PC-9 (cell line): ENCODE data around the gene GFRA1. TPM values are rescaled to one million over a fixed set of nuclear protein-coding genes. Genes with fewer than 3 reads are reported as not detected.

ENCODE experiments used
- BruUV-seq: library from RNA; stranded (reverse); fragments of 400-500 nt; replicated peaks from 2 replicates; lab custom pipeline; 2021; lab: Mats Ljungman, UMichigan
- CTCF ChIA-PET: fragments of 300-600 bp; sonication (Branson Sonifier 250); formaldehyde crosslinking; loops from one replicate; lab custom pipeline; 2022; ENCODE audit warnings: antibody characterized with exemption; lab: Charles Lee
- POLR2A ChIA-PET: fragments of 300-600 bp; sonication (Branson Sonifier 250); formaldehyde crosslinking; loops from one replicate; lab custom pipeline; 2022; ENCODE audit warnings: antibody characterized with exemption; ENCODE audit not compliant: unreplicated experiment; lab: Charles Lee
- DNase-seq, 2 experiments: peaks; one replicate each; pipeline versions ENCODE4 v3.0.0 to v3.0.0-alpha.2; 2015 to 2022; ENCODE audit warnings: mixed read lengths in 1 of 2
- H2AFZ ChIP-seq: fragments of 200-600 bp; sonication (generic); 2 replicates; pipeline ENCODE4 v1.8.1; 2017; ENCODE audit warnings: antibody characterized with exemption
- H3F3A ChIP-seq: fragments of 200-600 bp; sonication (generic); 2 replicates; pipeline ENCODE4 v1.8.1; 2017; ENCODE audit warnings: antibody characterized with exemption, mild to moderate bottlenecking, low read depth; ENCODE audit not compliant: insufficient read depth
- H3K27ac ChIP-seq: fragments of 200-600 bp; sonication (generic); 2 replicates; pipeline ENCODE4 v1.6.1; 2016; ENCODE audit warnings: mixed run types
- H3K27me3 ChIP-seq: fragments of 200-600 bp; sonication (generic); 2 replicates; pipeline ENCODE4 v1.6.1; 2016; ENCODE audit warnings: low read depth, mixed run types; ENCODE audit not compliant: insufficient read depth
- H3K36me3 ChIP-seq: fragments of 200-600 bp; sonication (generic); 2 replicates; pipeline ENCODE4 v1.6.1; 2016; ENCODE audit warnings: low read depth, mixed run types
- H3K4me1 ChIP-seq: fragments of 200-600 bp; sonication (generic); replicated peaks from 2 replicates; pipeline ENCODE4 v1.6.1; 2016; ENCODE audit warnings: mixed run types; ENCODE audit not compliant: insufficient read depth
- H3K4me2 ChIP-seq: fragments of 200-600 bp; sonication (generic); 2 replicates; pipeline ENCODE4 v1.6.1; 2017; ENCODE audit warnings: mixed run types
- H3K4me3 ChIP-seq: fragments of 200-600 bp; sonication (generic); 2 replicates; pipeline ENCODE4 v1.6.1; 2016; ENCODE audit warnings: mixed run types
- H3K79me2 ChIP-seq: fragments of 200-600 bp; sonication (generic); 2 replicates; pipeline ENCODE4 v1.6.1; 2017; ENCODE audit warnings: low read depth, mixed run types
- H3K9me2 ChIP-seq: fragments of 200-600 bp; sonication (generic); 2 replicates; pipeline ENCODE4 v1.8.1; 2017; ENCODE audit warnings: mild to moderate bottlenecking; ENCODE audit not compliant: insufficient read depth
- H3K9me3 ChIP-seq: fragments of 200-600 bp; sonication (generic); 2 replicates; pipeline ENCODE4 v1.8.1; 2016; ENCODE audit warnings: low read depth; ENCODE audit not compliant: insufficient read depth
- H4K20me1 ChIP-seq: fragments of 200-600 bp; sonication (generic); 2 replicates; pipeline ENCODE4 v1.8.1; 2017; ENCODE audit not compliant: insufficient read depth
- CTCF ChIP-seq: fragments of 200-600 bp; sonication (generic); conservative IDR thresholded peaks from 2 replicates; pipeline ENCODE4 v1.6.1; 2017; ENCODE audit warnings: mixed run types, antibody characterized with exemption, mild to moderate bottlenecking, moderate library complexity
- EZH2 ChIP-seq: fragments of 200-600 bp; sonication (generic); IDR thresholded peaks from 2 replicates; pipeline ENCODE4 v1.8.0; 2017; ENCODE audit warnings: antibody characterized with exemption, low read depth
- intact Hi-C: fragments of 100-400 bp; cut with micrococcal nuclease; formaldehyde crosslinking; loops from one replicate; pipeline ENCODE4 v1.10.0; 2022; ENCODE audit not compliant: unreplicated experiment
- total RNA-seq: library from RNA; stranded (reverse); gene quantifications from 2 replicates; pipeline ENCODE4 v1.2.3, GENCODE V29; 2021

GFRA1 gene
- total RNA-seq, 1 experiment from 2014 or later: 0.11 TPM

- CTCF ChIA-PET: no interaction called here
- Histone ChIP-seq H2AFZ (no peak overlapping the region), H3K9me2 (no peaks in the 10 kb centered on the region), H3K36me3 (no peaks in the 10 kb centered on the region), H3K9me3 (no peaks in the 10 kb centered on the region), H3K4me2 (no peak overlapping the region), H3F3A (no peaks in the 10 kb centered on the region), H3K27ac (no peak overlapping the region), H3K79me2 (no peaks in the 10 kb centered on the region), H3K4me3 (no peak overlapping the region), H4K20me1 (no peaks in the 10 kb centered on the region), H3K4me1 (no peaks in the 10 kb centered on the region), H3K27me3 (no peaks in the 10 kb centered on the region)
- POLR2A ChIA-PET: no interaction called here
- no peak for DNase-seq
- intact Hi-C loops: no loop called here
- no TSS peak for BruUV-seq
- no peak for TF ChIP-seq CTCF
- TF ChIP-seq EZH2: no peak
Observed at GRCh38 chr10:116269619-116270018, 3.4 kb downstream of the GFRA1 start.

GRCh38 chr10:116268976-116269375 lies 4.0 kb downstream of the GFRA1 start:
- Histone ChIP-seq H3K4me1 (no peaks in the 10 kb centered on the region), H3K79me2 (no peaks in the 10 kb centered on the region), H3K27ac (no peak overlapping the region), H4K20me1 (no peaks in the 10 kb centered on the region), H3K4me3 (no peak overlapping the region), H3K9me2 (no peaks in the 10 kb centered on the region), H3K36me3 (no peaks in the 10 kb centered on the region), H3F3A (no peaks in the 10 kb centered on the region), H3K27me3 (no peaks in the 10 kb centered on the region), H3K9me3 (no peaks in the 10 kb centered on the region), H3K4me2 (no peak overlapping the region), H2AFZ (no peak overlapping the region)
- intact Hi-C loops: no loop called here
- no TSS peak for BruUV-seq
- CTCF ChIA-PET: no interaction called here
- POLR2A ChIA-PET: no interaction called here
- TF ChIP-seq CTCF: no peak
- no peak for TF ChIP-seq EZH2
- no peak for DNase-seq

- Histone ChIP-seq H3K27me3 (no peaks in the 10 kb centered on the region), H3K36me3 (no peaks in the 10 kb centered on the region), H2AFZ (no peak overlapping the region), H3F3A (no peaks in the 10 kb centered on the region), H3K4me1 (no peaks in the 10 kb centered on the region), H3K27ac (no peak overlapping the region), H4K20me1 (no peaks in the 10 kb centered on the region), H3K4me3 (no peak overlapping the region), H3K79me2 (no peaks in the 10 kb centered on the region), H3K9me3 (no peaks in the 10 kb centered on the region), H3K9me2 (no peaks in the 10 kb centered on the region), H3K4me2 (no peak overlapping the region)
- intact Hi-C loops: no loop called here
- no TSS peak for BruUV-seq
- DNase-seq: no peak
- ChIA-PET POLR2A (no interaction called here), CTCF (no interaction called here)
- TF ChIP-seq CTCF (no peak), EZH2 (no peak)
Observed at GRCh38 chr10:116265686-116266085, 7.3 kb downstream of the GFRA1 start.
